NCI-H446 treated with DMSO at 0.1 percent for 48 hours (cell line): ENCODE data around the gene ARID5A.
"Not testable (repeated sequence)": the region's sequence is repeated elsewhere in the genome, so short reads cannot be mapped to it uniquely, and the experiment has no call there.

Experiments
- DNase-seq: peaks from one replicate; lab custom pipeline; 2025; lab: John Stamatoyannopoulos, UW

ARID5A gene

GRCh38 chr2:96556441-96557330 lies 20.1 kb downstream of the ARID5A start:
- no peak for DNase-seq

DNA sequence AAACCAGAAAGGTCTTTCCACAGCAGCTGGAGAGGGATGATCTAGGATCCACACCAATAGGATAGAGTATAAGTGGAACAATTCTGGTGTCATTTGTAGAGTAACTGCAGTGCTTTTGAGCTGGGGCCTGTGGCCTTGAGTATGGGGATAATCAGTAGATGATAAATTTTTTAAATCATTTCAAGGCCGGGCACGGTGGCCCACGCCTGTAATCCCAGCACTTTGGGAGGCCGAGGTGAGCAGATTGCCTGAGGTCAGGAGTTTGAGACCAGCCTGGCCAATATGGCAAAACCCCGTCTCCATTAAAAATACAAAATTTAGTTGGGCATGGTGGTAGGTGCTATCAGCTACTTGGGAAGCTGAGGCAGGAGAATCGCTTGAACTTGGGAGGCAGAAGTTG lies 20.9 kb downstream of the ARID5A start:
- DNase-seq: not testable (repeated sequence)

GRCh38 chr2:96558061-96558460 lies 21.5 kb downstream of the ARID5A start:
- no peak for DNase-seq

- no peak for DNase-seq
These were observed 21.9 kb downstream of the ARID5A start for GRCh38 chr2:96558485-96558884.

DNA sequence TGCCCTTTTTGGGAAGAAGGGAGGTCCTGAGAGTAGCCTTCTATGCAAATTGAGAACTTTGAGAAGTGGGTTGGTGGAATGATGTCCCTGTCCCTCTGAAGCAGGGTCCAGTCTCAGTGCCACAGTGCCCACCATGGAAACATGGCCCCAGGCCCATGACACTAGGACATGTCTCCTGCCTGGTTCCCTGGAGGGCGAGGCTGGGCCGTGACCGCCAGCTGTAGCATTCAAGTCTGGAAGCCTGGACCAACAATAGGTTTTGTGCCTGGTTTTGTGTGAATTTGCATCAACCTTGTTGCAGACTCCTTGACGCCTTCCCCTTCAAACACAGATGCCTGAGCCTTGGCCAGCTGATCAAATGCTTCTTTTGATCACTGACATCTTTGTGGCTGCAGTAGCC lies 27.5 kb downstream of the ARID5A start:
- DNase-seq: no peak

GRCh38 chr2:96564563-96564962 lies 28.0 kb downstream of the ARID5A start:
- DNase-seq: no peak

DNA sequence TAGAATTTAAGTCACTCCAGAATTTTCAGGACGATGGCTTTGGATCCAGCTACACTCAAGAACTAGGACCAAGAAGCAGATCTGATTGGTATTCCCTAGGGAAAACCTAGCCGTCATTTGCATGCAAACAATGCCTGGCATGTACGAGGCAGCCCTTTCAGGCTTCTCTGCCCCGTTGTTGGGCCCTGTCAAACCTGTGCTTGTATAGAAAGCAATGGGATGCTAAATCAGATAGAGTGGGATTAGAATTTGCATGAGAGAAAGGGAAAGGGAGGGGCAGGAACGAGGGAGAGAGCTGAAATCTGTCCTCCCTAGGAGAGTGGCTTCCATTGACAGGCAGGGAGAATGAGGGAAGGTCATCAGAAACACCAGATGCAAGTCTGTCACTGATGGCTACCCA lies 28.6 kb downstream of the ARID5A start:
- no peak for DNase-seq

DNA sequence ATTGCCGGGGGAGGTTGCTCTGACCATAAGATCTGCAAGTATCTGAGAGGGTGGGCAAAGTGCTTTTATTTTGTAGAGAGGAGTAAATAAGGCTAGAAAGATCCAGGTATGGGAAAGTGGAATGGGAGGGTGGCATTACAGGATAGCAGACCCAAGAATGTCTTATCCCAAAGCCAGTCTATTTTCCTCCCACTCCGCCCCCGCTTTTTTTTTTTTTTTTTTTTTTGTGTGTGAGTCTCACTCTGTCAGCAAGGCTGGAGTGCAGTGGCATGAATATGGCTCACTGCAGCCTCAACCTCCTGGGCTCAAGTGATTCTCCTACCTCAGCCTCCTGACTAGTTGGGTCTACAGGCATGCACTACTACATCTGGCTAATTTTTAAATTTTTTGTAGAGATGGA lies 31.5 kb downstream of the ARID5A start:
- DNase-seq: no peak

- DNase-seq: no peak
These were observed 37.8 kb downstream of the ARID5A start for GRCh38 chr2:96574364-96574763.

DNA sequence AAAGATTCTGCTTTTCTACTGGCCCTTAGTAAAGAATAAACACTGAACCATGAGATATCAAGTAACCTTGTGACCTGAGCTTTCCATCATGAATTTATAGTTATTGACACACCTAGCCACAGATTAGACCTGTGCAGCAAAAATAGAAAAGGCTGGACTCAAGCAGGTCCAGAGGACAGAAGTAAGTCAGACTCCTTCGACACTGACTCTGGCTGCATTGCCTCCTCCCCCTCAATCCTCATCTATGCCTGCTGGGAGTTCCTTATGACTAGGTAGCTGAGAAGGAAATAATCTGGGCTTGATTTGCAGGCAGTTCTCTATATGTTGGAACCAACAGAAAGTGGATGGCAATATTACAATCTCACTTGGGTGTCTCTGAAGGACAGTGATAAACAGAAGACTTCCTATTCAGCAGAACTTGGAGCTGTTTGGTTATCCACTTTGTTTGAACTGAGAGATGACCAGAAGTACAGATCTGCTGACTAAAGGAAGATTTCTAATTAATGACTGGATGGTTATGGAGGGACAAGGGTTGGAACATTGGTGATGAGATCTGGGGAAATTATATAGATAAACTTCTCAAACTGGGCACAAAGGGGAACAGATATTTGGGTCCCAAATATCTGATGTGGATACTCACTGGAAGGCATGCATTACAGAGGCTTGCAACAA lies 39.4 kb downstream of the ARID5A start:
- DNase-seq: no peak

GRCh38 chr2:96577501-96577900 lies 40.9 kb downstream of the ARID5A start:
- DNase-seq: no peak

DNA sequence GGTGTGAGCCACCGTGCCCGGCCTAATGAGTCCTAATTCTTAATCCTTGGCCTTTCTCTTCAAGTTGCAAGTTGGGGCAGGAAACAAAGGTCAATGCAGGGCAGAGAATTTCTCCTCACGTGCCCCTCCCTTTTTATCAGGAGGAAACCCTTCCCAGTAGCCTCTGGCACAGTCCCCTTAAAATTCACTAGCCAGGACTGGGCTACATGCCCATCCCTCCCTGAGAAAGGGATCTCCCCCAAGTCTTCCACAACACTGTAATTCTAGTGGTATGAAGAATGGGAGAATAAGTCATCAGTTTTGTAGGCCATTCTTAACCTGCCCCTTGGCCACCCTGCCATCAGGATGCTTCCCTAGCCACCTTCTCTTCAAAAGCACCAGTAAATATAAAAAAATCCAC lies 42.2 kb downstream of the ARID5A start:
- no peak for DNase-seq

DNA sequence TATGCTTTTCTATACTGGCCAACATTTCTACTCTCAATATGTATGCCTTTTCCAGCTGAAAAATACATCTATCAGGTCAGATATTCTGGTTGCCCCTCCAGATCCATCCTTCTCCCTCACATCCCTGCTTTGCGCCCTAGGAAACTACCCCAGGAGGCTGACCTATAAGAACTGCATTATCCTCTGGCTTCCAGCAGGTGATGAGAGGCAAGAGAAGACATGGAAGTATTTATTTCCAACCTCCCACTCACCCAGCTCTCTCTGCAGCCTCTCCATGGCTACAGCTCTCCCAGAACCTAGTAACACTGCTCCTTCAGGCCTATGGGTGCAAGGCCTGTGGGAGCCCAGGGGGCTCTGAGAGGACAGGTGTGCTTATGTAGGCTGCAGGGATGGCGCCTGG lies 42.9 kb downstream of the ARID5A start:
- DNase-seq: no peak

- DNase-seq: no peak
These were observed 44.2 kb downstream of the ARID5A start for GRCh38 chr2:96580771-96581170.

DNA sequence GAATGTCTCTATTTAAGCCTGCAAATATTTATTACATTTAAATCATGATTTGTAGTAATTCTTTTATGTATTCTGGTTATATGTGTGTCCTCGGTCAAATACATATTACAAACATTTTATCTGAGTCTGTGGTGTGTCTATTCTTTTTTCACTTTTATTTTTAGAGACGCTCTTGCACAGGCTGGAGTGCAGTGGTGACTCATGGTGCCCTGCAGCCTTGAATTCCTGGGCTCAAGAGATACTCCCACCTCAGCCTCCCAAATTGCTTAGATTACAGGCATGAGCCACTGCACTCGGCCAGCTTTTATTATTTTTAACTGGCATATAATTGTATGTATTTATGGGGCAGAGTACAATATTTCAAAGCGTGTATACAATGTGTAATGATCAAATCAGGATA lies 47.5 kb downstream of the ARID5A start:
- DNase-seq: no peak

GRCh38 chr2:96587843-96588242 lies 51.3 kb downstream of the ARID5A start:
- no peak for DNase-seq

- no peak for DNase-seq
These were observed 54.5 kb downstream of the ARID5A start for GRCh38 chr2:96591054-96591453.

DNA sequence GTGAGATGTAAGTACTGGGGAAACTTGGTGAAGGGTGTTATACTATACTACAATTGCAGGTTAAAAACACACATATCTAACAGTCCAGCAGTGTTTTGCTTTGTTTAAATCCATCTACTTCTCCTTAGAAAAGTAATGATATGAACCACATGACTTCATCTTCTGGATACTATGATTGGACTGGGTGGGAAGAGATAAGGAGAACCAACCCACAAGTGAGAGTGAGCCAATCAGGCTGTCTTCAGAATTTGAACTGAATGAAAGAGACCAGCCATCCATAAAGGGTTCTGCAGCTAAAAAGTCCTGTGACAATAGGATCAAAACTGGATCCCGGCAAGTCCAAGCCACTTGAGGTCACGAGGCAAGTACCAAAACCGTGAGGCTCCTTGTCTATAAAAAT lies 54.9 kb downstream of the ARID5A start:
- no peak for DNase-seq

- DNase-seq: no peak
These were observed 57.7 kb downstream of the ARID5A start for GRCh38 chr2:96594282-96594681.

GRCh38 chr2:96594691-96595152 lies 58.2 kb downstream of the ARID5A start:
- DNase-seq: no peak

DNA sequence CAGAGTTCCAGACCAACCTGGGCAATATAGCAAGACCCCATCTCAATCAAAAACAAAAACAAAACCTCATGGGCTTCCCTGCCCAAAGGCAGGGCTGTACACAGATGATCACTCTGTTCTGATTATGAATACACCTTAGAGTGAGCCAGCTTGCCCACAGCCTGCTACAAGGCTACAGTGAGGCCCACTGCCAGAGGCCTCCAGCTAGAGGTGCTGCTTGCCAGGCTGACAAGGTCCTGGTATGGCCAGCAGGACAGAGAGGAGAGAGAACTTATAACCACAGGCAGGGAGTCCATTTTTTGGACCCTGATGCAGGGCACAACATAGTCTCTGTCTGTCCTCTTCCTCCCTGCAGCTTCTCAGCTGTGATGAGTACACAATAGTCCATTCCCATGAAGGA lies 60.0 kb downstream of the ARID5A start:
- DNase-seq: no peak

- no peak for DNase-seq
These were observed 63.4 kb downstream of the ARID5A start for GRCh38 chr2:96599941-96600340.
